RWPE2 (cell line): ENCODE results near the gene SAMD13.

Experiments used
- ATAC-seq: fragments of 200-7000 bp; cut with Tn5 transposase; 3 replicates; pipeline ENCODE4 v1.9.1; 2021; ENCODE audit warnings: low read depth
- DNase-seq: peaks from one replicate; pipeline ENCODE4 v3.0.0-alpha.2; 2020; ENCODE audit warnings: low spot score
- H3K27ac ChIP-seq: fragments of 450-650 bp; 2 replicates; pipeline ENCODE4 v1.5.1; 2017; ENCODE audit warnings: mild to moderate bottlenecking; ENCODE audit not compliant: poor library complexity, severe bottlenecking
- H3K27me3 ChIP-seq: fragments of 250-450 bp; sonication (Bioruptor Pico); 2 replicates; pipeline ENCODE4 v1.5.1; 2021; ENCODE audit warnings: mild to moderate bottlenecking, moderate library complexity; ENCODE audit not compliant: insufficient read depth, poor library complexity, severe bottlenecking
- H3K36me3 ChIP-seq: fragments of 250-450 bp; sonication (Bioruptor Pico); 2 replicates; pipeline ENCODE4 v1.5.1; 2020; ENCODE audit warnings: low read depth, mild to moderate bottlenecking, moderate library complexity
- H3K4me1 ChIP-seq: fragments of 250-450 bp; sonication (Bioruptor Pico); 2 replicates; pipeline ENCODE4 v1.5.1; 2021; ENCODE audit warnings: mild to moderate bottlenecking, moderate library complexity; ENCODE audit not compliant: insufficient read depth, poor library complexity, severe bottlenecking
- H3K4me3 ChIP-seq: fragments of 250-450 bp; sonication (Bioruptor Pico); 2 replicates; pipeline ENCODE4 v1.5.1; 2021; ENCODE audit warnings: mild to moderate bottlenecking, moderate library complexity; ENCODE audit not compliant: severe bottlenecking
- H3K9me3 ChIP-seq: fragments of 250-450 bp; sonication (Bioruptor Pico); 2 replicates; pipeline ENCODE4 v1.5.1; 2021; ENCODE audit warnings: mild to moderate bottlenecking, moderate library complexity; ENCODE audit not compliant: severe bottlenecking
- TF ChIP-seq, protein P1 (sequence below): fragments of 450-650 bp; IDR thresholded peaks from one replicate; pipeline ENCODE4 v1.5.1; 2017; ENCODE audit warnings: mild to moderate bottlenecking, moderate library complexity; ENCODE audit not compliant: poor library complexity, severe bottlenecking

Gene SAMD13

DNA sequence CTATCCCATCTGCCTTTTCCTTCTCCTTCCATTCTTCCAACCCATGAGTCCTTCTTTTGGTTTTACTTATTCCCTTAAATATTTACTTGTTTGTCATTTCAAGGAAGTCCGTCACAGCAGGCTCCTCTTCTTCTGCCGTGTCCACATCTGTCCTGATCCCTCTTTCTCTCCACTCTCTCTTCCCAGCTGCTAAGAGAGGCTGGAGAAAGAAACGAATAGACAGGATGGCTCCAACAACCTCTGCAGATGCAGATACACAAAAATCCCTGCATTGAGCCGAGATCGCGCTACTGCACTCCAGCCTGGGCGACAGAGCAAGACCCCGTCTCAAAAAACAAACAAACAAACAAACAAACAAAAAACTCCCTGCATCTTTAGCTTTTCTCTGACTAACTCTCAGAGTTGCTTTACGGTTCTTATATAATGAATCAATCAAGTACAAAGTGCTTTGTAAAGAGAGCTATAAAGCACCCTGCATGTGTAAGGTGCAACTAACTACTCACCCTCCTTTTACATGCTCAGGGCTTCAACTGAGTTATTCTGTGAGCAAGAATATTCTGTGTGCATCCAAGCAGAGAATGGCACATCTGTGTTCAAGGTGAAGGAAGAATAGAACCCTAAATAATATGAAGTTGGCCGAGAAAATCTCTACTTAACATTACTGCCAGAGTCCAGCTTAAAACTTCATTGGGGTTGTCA, 3.8 kb upstream of the SAMD13 start:
- H3K36me3 ChIP-seq: no peaks in the 10 kb centered on the region
- H3K4me1 ChIP-seq: peaks cover 22% of the 10 kb centered on the region
- TF ChIP-seq, protein P1, sequence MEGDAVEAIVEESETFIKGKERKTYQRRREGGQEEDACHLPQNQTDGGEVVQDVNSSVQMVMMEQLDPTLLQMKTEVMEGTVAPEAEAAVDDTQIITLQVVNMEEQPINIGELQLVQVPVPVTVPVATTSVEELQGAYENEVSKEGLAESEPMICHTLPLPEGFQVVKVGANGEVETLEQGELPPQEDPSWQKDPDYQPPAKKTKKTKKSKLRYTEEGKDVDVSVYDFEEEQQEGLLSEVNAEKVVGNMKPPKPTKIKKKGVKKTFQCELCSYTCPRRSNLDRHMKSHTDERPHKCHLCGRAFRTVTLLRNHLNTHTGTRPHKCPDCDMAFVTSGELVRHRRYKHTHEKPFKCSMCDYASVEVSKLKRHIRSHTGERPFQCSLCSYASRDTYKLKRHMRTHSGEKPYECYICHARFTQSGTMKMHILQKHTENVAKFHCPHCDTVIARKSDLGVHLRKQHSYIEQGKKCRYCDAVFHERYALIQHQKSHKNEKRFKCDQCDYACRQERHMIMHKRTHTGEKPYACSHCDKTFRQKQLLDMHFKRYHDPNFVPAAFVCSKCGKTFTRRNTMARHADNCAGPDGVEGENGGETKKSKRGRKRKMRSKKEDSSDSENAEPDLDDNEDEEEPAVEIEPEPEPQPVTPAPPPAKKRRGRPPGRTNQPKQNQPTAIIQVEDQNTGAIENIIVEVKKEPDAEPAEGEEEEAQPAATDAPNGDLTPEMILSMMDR: no peak
- no peak overlapping the region for H3K27ac ChIP-seq
- peak overlapping the region; percentile 45 for H3K4me3 ChIP-seq
- H3K9me3 ChIP-seq: no peaks in the 10 kb centered on the region
- no peak for ATAC-seq
- DNase-seq: no peak
- H3K27me3 ChIP-seq: no peaks in the 10 kb centered on the region

DNA sequence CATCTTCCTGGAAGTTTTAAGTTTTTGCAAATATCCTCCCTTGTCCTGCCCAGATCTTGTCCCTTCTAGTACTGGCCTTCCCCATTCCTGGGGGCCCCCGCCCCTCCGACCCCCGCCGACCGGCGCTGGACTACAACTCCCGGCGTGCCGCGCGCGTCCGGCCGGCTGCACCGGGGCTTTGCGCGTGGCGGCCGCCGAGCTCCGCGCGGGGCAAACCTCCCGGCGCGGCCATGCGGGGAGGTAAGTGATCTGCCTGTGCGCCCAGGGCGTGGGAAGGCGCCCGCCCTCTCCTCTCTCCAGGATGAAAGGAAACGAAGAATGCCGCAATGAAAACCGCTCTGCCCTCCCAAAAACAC, 3.2 kb upstream of the SAMD13 start:
- H3K27me3 ChIP-seq: no peaks in the 10 kb centered on the region
- peak overlapping the region; percentile 45 for H3K4me3 ChIP-seq
- peaks cover 22% of the 10 kb centered on the region for H3K4me1 ChIP-seq
- peak; percentile 70 for ATAC-seq
- H3K9me3 ChIP-seq: no peaks in the 10 kb centered on the region
- H3K27ac ChIP-seq: peak overlapping the region; percentile 43
- TF ChIP-seq, protein P1: no peak
- H3K36me3 ChIP-seq: no peaks in the 10 kb centered on the region
- no peak for DNase-seq

DNA sequence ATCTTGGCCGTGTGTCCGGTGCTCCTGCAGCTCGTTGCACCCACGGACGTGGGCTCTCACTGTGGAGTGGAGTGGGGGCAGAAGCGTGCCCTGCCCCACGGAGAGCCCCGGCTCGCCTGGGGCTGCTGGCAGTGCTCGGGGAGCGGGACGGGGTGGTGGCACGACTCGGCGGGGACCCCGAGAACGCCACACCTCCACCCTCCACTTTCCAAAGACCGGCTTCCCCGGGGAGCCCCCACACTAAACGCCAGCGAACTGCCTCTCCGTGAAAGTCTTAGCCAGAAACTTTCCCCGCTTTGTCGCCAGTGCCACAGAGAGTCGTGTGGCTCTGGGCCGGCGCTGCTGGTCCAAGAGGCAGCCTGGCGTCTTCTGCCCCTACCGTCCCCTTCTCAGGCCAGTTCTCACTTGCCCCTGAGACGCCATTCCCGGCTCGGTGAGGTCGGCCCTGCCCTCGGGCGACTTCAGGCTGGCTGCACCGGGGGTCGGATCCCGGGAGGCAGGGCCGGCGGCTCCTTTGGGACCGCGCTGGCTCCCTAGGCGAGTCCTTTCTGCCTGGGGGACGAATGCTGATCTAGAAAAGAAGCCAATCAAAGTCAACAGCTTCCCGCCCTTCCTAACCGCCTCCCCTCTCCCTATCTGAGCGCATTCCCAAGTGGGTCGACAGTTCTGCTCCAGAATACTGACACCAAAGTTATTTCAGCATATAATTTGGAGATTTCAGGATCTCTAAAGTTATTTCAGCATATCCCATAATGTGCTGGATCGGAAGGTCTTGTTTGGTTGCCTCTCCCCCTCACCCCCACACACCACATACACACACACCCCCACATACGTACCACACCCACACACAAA, 2.6 kb upstream of the SAMD13 start:
- peaks cover 22% of the 10 kb centered on the region for H3K4me1 ChIP-seq
- H3K9me3 ChIP-seq: no peaks in the 10 kb centered on the region
- no peaks in the 10 kb centered on the region for H3K36me3 ChIP-seq
- no peaks in the 10 kb centered on the region for H3K27me3 ChIP-seq
- TF ChIP-seq, protein P1: no peak
- H3K4me3 ChIP-seq: peak overlapping the region; percentile 45
- peak; percentile 56 for ATAC-seq
- H3K27ac ChIP-seq: peak overlapping the region; percentile 43
- DNase-seq: peak; percentile 52

DNA sequence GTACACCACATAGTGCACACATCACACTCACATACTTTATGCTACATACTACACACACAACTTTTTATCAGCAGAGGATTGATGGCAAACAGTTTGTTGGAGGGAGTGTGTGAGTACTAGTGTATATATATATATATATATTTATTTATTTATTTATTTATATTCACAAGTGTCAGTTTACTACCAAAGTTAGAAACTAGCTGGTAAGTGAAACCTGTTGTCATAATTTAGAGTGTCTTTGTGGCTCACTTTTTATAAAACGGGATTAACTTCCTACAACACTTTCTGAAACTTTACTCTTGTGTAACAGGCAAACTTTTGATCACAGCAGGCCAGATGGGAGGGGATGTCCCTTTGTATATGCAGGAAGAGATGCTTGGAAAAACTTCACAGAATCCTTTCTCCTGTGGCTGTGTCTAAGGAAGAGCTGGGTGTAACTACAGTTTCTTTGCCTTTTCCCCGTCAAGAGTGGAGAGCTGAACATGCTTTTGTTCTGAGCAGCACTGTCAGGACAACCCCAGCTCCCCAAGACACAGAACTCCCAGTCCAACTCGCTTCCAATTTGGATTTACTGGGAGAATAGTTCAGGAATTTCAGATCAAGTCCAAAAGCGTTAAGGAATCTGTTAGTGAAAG, 1.9 kb upstream of the SAMD13 start:
- Histone ChIP-seq H3K4me1 (peaks cover 22% of the 10 kb centered on the region), H3K36me3 (no peaks in the 10 kb centered on the region), H3K27me3 (no peaks in the 10 kb centered on the region), H3K27ac (no peak overlapping the region), H3K4me3 (peak overlapping the region; percentile 45), H3K9me3 (no peaks in the 10 kb centered on the region)
- no peak for DNase-seq
- ATAC-seq: no peak
- TF ChIP-seq, protein P1: no peak
